ENCODE data around the gene CRNKL1.

- no peak for TF ChIP-seq CTCF (conservative IDR thresholded peaks at IDR 0.05 in 1 of 2, IDR thresholded peaks at IDR 0.05 in 1 of 2; ENCODE audit: extremely low read depth in 1 of 2, insufficient read depth in 1 of 2, low read depth in 1 of 2, low read length in 2 of 2)
- no peak for TF ChIP-seq EZH2 (IDR thresholded peaks at IDR 0.05; ENCODE audit: borderline replicate concordance, low read length)
Observed at GRCh38 chr20:20051767-20052073, 546 bp downstream of the CRNKL1 start.
